SJSA1 (cell line): ENCODE data around the gene TMTC2. TPM values are rescaled to one million over a fixed set of nuclear protein-coding genes. Genes with fewer than 3 reads are reported as not detected.

Experiments
- DNase-seq, 2 experiments: peaks; one replicate each; pipeline ENCODE4 v3.0.0-alpha.2; 2015 to 2020; ENCODE audit warnings: low spot score in 2 of 2, low read depth in 1 of 2
- H3K27ac ChIP-seq: fragments of 250-450 bp; sonication (Bioruptor Pico); 2 replicates; pipeline ENCODE4 v1.5.1; 2020; ENCODE audit warnings: mild to moderate bottlenecking, moderate library complexity
- H3K27me3 ChIP-seq: fragments of 250-450 bp; sonication (Bioruptor Pico); replicated peaks from 2 replicates; pipeline ENCODE4 v1.5.1; 2020; ENCODE audit warnings: mild to moderate bottlenecking, moderate library complexity
- H3K36me3 ChIP-seq: fragments of 250-450 bp; sonication (Bioruptor Pico); 2 replicates; pipeline ENCODE4 v1.5.1; 2020; ENCODE audit warnings: mild to moderate bottlenecking
- H3K4me1 ChIP-seq: fragments of 250-450 bp; sonication (Bioruptor Pico); replicated peaks from 2 replicates; pipeline ENCODE4 v1.6.1; 2021; ENCODE audit warnings: mild to moderate bottlenecking
- H3K4me3 ChIP-seq: fragments of 250-450 bp; sonication (Bioruptor Pico); 2 replicates; pipeline ENCODE4 v1.5.1; 2020; ENCODE audit warnings: mild to moderate bottlenecking
- H3K9me3 ChIP-seq: fragments of 250-450 bp; sonication (Bioruptor Pico); replicated peaks from 2 replicates; pipeline ENCODE4 v1.5.1; 2020; ENCODE audit warnings: mild to moderate bottlenecking
- total RNA-seq: library from RNA; depleted of rRNA; stranded (reverse); fragments of >200 nt; shearing (Covaris generic); gene quantifications from 2 replicates; pipeline ENCODE4 v1.2.3, GENCODE V29; 2014

The TMTC2 gene
- total RNA-seq, 1 experiment from 2014 or later = 0.13 TPM

- no peak overlapping the region for H3K27ac ChIP-seq
- H3K36me3 ChIP-seq = no peaks in the 10 kb centered on the region
- H3K9me3 ChIP-seq = no peaks in the 10 kb centered on the region
- no peaks in the 10 kb centered on the region for H3K27me3 ChIP-seq
- H3K4me3 ChIP-seq = no peak overlapping the region
- H3K4me1 ChIP-seq = no peaks in the 10 kb centered on the region
- DNase-seq = no peak
Measured at GRCh38 chr12:82942521-82942920, 255.8 kb downstream of the TMTC2 start.

DNA sequence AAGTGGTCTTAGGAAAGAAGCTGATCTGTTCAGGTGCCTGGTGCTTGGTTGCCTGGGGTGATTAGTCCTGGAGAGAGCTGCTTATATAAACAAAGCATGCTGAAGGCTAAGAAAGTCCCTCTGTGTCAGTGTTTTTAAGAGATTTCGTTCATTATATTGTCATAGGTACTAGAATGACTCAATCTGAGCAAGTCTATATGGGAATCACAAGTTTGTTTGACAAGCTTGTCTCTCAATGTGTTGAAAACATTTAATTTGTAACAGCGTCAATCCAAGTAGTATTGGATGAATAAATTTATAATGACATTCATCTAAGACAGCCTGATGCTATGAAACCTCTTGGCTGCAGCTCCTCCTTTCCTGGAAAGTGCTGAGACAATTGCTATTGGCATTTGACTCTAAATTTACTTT is 256.3 kb downstream of the TMTC2 start:
- H3K27ac ChIP-seq = no peak overlapping the region
- H3K4me3 ChIP-seq = no peak overlapping the region
- H3K27me3 ChIP-seq = no peaks in the 10 kb centered on the region
- H3K4me1 ChIP-seq = no peaks in the 10 kb centered on the region
- H3K36me3 ChIP-seq = no peaks in the 10 kb centered on the region
- no peak for DNase-seq
- H3K9me3 ChIP-seq = no peaks in the 10 kb centered on the region

GRCh38 chr12:82948491-82948890 is 261.8 kb downstream of the TMTC2 start:
- H3K27me3 ChIP-seq = no peaks in the 10 kb centered on the region
- no peak for DNase-seq
- no peaks in the 10 kb centered on the region for H3K36me3 ChIP-seq
- no peaks in the 10 kb centered on the region for H3K4me1 ChIP-seq
- no peaks in the 10 kb centered on the region for H3K9me3 ChIP-seq
- H3K27ac ChIP-seq = no peak overlapping the region
- H3K4me3 ChIP-seq = no peak overlapping the region

DNA sequence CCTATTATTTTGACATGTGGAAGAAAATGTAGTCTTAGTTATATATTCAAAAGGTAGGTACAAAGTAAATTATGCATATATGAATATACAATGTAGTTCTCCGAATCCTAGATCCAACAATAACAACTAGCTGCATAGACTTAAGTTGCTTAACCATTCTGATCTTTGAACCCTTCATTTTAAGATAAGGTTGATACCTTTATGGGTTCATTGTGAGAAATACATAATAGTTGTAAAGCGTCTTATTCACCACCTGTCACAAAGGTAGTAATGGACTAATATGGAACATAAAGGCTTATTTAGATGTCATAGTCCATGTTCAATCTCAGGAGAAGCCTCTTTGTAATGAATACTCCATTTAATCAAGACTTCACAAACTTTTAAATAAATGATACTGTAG is 263.6 kb downstream of the TMTC2 start:
- no peaks in the 10 kb centered on the region for H3K36me3 ChIP-seq
- DNase-seq = no peak
- no peaks in the 10 kb centered on the region for H3K27me3 ChIP-seq
- no peaks in the 10 kb centered on the region for H3K4me1 ChIP-seq
- no peaks in the 10 kb centered on the region for H3K9me3 ChIP-seq
- no peak overlapping the region for H3K27ac ChIP-seq
- no peak overlapping the region for H3K4me3 ChIP-seq

DNA sequence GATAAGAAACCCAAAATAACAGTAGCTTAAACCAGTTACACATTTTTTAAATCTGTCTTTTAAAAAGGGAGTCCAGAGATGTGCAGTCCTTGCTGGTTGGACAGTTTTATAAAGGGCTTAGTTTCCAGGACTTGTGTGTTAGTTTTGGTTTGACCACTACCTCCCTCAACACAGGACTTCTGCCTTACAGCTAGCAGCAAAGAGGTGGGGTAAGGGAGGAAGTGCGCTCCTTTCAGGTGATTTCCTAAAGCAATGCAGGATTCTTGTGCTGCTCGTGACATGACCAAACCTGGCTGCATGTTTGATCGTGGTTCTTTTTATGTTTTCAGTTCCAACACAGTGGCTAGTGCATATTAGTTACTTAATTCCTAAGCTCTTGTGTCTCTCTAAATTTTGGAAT is 266.2 kb downstream of the TMTC2 start:
- Histone ChIP-seq H3K36me3 (no peaks in the 10 kb centered on the region), H3K4me3 (no peak overlapping the region), H3K4me1 (no peaks in the 10 kb centered on the region)

GRCh38 chr12:82953397-82953796 is 266.7 kb downstream of the TMTC2 start:
- Histone ChIP-seq H3K36me3 (no peaks in the 10 kb centered on the region), H3K27me3 (no peaks in the 10 kb centered on the region), H3K9me3 (no peaks in the 10 kb centered on the region), H3K4me1 (no peaks in the 10 kb centered on the region), H3K27ac (no peak overlapping the region), H3K4me3 (no peak overlapping the region)
- DNase-seq = no peak

More for the DNA sequence above, 266.2 kb downstream of the TMTC2 start:
- no peak for DNase-seq
- Histone ChIP-seq H3K27ac (no peak overlapping the region), H3K27me3 (no peaks in the 10 kb centered on the region), H3K9me3 (no peaks in the 10 kb centered on the region)

GRCh38 chr12:82954064-82954463 is 267.4 kb downstream of the TMTC2 start:
- no peaks in the 10 kb centered on the region for H3K4me1 ChIP-seq
- H3K27me3 ChIP-seq = no peaks in the 10 kb centered on the region
- H3K9me3 ChIP-seq = no peaks in the 10 kb centered on the region
- no peak for DNase-seq
- no peak overlapping the region for H3K27ac ChIP-seq
- H3K36me3 ChIP-seq = no peaks in the 10 kb centered on the region
- no peak overlapping the region for H3K4me3 ChIP-seq

- Histone ChIP-seq H3K36me3 (no peaks in the 10 kb centered on the region), H3K4me1 (no peaks in the 10 kb centered on the region), H3K27me3 (no peaks in the 10 kb centered on the region), H3K9me3 (no peaks in the 10 kb centered on the region), H3K27ac (no peak overlapping the region), H3K4me3 (no peak overlapping the region)
- DNase-seq = no peak
Measured at GRCh38 chr12:82954572-82954971, 267.9 kb downstream of the TMTC2 start.

DNA sequence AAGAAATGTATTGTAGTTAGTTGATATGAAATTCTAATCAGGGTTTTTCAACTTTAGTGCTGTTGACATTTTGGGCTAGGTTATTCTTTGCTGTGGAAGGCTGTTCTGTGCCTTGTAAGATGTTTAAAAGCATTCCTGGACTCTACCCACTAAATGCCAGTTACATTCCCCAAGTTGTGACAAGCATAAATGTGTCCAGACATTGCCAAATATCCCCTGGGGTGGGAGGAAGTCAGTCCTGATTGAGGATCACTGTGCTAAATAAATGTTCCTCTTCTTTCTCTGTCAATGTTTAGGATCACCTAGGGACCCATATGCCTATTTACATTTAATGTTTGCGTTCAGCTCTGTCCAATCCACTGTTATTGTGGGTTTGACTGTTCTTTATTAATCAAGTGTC is 268.3 kb downstream of the TMTC2 start:
- Histone ChIP-seq H3K9me3 (no peaks in the 10 kb centered on the region), H3K27ac (no peak overlapping the region), H3K4me1 (no peaks in the 10 kb centered on the region), H3K4me3 (no peak overlapping the region), H3K27me3 (no peaks in the 10 kb centered on the region), H3K36me3 (no peaks in the 10 kb centered on the region)
- DNase-seq = no peak

GRCh38 chr12:82958966-82959365 is 272.3 kb downstream of the TMTC2 start:
- no peaks in the 10 kb centered on the region for H3K27me3 ChIP-seq
- no peak for DNase-seq
- no peaks in the 10 kb centered on the region for H3K4me1 ChIP-seq
- H3K4me3 ChIP-seq = no peak overlapping the region
- H3K27ac ChIP-seq = no peak overlapping the region
- H3K36me3 ChIP-seq = no peaks in the 10 kb centered on the region
- no peaks in the 10 kb centered on the region for H3K9me3 ChIP-seq

GRCh38 chr12:82959821-82960220 is 273.1 kb downstream of the TMTC2 start:
- Histone ChIP-seq H3K36me3 (no peaks in the 10 kb centered on the region), H3K4me1 (no peaks in the 10 kb centered on the region), H3K9me3 (no peaks in the 10 kb centered on the region), H3K27me3 (no peaks in the 10 kb centered on the region), H3K4me3 (no peak overlapping the region), H3K27ac (no peak overlapping the region)
- no peak for DNase-seq

DNA sequence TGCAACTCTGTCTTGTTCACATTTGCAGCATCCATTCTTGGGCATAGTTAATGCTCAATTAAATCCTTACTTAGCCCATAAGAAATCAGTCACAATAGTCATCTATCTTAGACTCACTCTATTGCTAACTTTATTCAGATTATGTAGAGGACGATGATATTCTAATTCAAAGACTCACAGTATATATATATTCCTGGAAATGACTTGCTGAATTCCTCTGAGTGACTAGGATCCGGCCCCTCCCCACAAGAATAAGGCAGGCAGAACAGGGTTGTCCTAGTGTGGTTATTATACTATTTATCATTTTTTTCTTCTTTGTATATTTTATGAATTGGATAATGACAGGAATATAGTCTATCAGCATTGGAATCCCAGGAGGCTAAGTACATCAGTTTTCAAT is 275.1 kb downstream of the TMTC2 start:
- Histone ChIP-seq H3K27me3 (no peaks in the 10 kb centered on the region), H3K27ac (no peak overlapping the region), H3K36me3 (no peaks in the 10 kb centered on the region), H3K4me3 (no peak overlapping the region), H3K9me3 (no peaks in the 10 kb centered on the region), H3K4me1 (no peaks in the 10 kb centered on the region)
- no peak for DNase-seq

- no peaks in the 10 kb centered on the region for H3K9me3 ChIP-seq
- DNase-seq = no peak
- no peak overlapping the region for H3K4me3 ChIP-seq
- no peaks in the 10 kb centered on the region for H3K4me1 ChIP-seq
- H3K36me3 ChIP-seq = no peaks in the 10 kb centered on the region
- H3K27ac ChIP-seq = no peak overlapping the region
- H3K27me3 ChIP-seq = no peaks in the 10 kb centered on the region
Measured at GRCh38 chr12:82963956-82964355, 277.2 kb downstream of the TMTC2 start.

- no peak overlapping the region for H3K27ac ChIP-seq
- no peaks in the 10 kb centered on the region for H3K27me3 ChIP-seq
- H3K4me1 ChIP-seq = no peaks in the 10 kb centered on the region
- H3K4me3 ChIP-seq = no peak overlapping the region
- no peak for DNase-seq
- no peaks in the 10 kb centered on the region for H3K9me3 ChIP-seq
- no peaks in the 10 kb centered on the region for H3K36me3 ChIP-seq
Measured at GRCh38 chr12:82964446-82964845, 277.7 kb downstream of the TMTC2 start.

- no peaks in the 10 kb centered on the region for H3K4me1 ChIP-seq
- no peaks in the 10 kb centered on the region for H3K27me3 ChIP-seq
- no peak for DNase-seq
- H3K27ac ChIP-seq = no peak overlapping the region
- H3K9me3 ChIP-seq = no peaks in the 10 kb centered on the region
- no peaks in the 10 kb centered on the region for H3K36me3 ChIP-seq
- no peak overlapping the region for H3K4me3 ChIP-seq
Measured at GRCh38 chr12:82966001-82966559, 279.4 kb downstream of the TMTC2 start.
